H1 (cell line): ENCODE data around the gene ITGAV. TPM values are rescaled to one million over a fixed set of nuclear protein-coding genes. Genes with fewer than 3 reads are reported as not detected.

ENCODE experiments used
- POLR2AphosphoS5 ChIP-seq: IDR thresholded peaks from 2 replicates; pipeline ENCODE4 v1.6.1; 2011; ENCODE audit warnings: low read depth, low read length
- RNF2 ChIP-seq: fragments of 200-900, 300-1000 bp; sonication (generic); IDR thresholded peaks from 2 replicates; pipeline ENCODE4 v1.7.1; 2016; ENCODE audit warnings: borderline replicate concordance, low read depth, mild to moderate bottlenecking, antibody characterized with exemption, low read length; ENCODE audit not compliant: poor library complexity, severe bottlenecking; ENCODE audit errors: missing control alignments
- SP4 ChIP-seq: IDR thresholded peaks from 2 replicates; pipeline ENCODE4 v1.6.1; 2012; ENCODE audit warnings: low read length, inconsistent platforms
- polyA plus RNA-seq, 7 experiments: library from polyadenylated mRNA; depleted of rRNA in 3 of 7; stranded (reverse) in 5 of 7; unstranded in 2 of 7; fragments of >200 nt in 5 of 7; fragments of 200-250 nt in 2 of 7; gene quantifications; 1 replicate in 5 of 7; 2 replicates in 1 of 7; 4 replicates in 1 of 7; pipeline versions ENCODE4 v1.2.1 to v1.2.3, GENCODE V29; 2011 to 2013; ENCODE audit warnings: missing spikeins in 2 of 7, mixed read lengths in 2 of 7
- total RNA-seq: library from RNA; stranded (reverse); fragmentation: NEBNext Ultra II Directional; extraction: Animal tissue kit (Norgen Biotek cat#: 25700); gene quantifications from 2 replicates; pipeline ENCODE4 v1.2.1, GENCODE V29; 2021
- TF ChIP-seq, protein P1 (sequence below): fragments of 300-600 bp; sonication (generic); IDR thresholded peaks from 2 replicates; pipeline ENCODE4 v1.7.1; 2012; ENCODE audit warnings: low read length, moderate library complexity, mild to moderate bottlenecking, inconsistent platforms; ENCODE audit not compliant: insufficient replicate concordance

The ITGAV gene
- total and polyA plus RNA-seq, 2 of the 8 experiments (the other 6 are each of a cell fraction or from before 2014, with no cell fraction given) = 11.7 to 42.4 TPM

DNA sequence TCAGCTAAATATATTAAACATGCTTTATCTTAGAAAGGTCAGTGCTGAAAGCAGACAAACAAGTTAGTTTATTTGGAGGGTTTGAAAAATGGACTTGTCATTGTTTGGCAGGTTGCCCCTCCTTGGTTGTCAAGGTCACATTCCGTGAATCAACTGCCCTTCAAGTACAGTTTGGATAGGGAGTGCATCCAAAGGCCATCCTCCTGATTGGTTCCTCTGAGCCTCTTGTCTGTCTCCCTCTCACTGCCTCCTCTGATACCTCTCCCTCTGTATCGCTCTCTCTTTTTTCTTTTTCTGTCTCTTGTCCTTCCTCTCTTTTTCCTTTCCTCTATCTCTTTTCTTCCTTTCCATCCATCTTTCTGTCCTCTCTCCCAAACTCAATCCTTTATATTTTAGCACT, 5.4 kb downstream of the ITGAV start (continued):
- TF ChIP-seq, protein P1, sequence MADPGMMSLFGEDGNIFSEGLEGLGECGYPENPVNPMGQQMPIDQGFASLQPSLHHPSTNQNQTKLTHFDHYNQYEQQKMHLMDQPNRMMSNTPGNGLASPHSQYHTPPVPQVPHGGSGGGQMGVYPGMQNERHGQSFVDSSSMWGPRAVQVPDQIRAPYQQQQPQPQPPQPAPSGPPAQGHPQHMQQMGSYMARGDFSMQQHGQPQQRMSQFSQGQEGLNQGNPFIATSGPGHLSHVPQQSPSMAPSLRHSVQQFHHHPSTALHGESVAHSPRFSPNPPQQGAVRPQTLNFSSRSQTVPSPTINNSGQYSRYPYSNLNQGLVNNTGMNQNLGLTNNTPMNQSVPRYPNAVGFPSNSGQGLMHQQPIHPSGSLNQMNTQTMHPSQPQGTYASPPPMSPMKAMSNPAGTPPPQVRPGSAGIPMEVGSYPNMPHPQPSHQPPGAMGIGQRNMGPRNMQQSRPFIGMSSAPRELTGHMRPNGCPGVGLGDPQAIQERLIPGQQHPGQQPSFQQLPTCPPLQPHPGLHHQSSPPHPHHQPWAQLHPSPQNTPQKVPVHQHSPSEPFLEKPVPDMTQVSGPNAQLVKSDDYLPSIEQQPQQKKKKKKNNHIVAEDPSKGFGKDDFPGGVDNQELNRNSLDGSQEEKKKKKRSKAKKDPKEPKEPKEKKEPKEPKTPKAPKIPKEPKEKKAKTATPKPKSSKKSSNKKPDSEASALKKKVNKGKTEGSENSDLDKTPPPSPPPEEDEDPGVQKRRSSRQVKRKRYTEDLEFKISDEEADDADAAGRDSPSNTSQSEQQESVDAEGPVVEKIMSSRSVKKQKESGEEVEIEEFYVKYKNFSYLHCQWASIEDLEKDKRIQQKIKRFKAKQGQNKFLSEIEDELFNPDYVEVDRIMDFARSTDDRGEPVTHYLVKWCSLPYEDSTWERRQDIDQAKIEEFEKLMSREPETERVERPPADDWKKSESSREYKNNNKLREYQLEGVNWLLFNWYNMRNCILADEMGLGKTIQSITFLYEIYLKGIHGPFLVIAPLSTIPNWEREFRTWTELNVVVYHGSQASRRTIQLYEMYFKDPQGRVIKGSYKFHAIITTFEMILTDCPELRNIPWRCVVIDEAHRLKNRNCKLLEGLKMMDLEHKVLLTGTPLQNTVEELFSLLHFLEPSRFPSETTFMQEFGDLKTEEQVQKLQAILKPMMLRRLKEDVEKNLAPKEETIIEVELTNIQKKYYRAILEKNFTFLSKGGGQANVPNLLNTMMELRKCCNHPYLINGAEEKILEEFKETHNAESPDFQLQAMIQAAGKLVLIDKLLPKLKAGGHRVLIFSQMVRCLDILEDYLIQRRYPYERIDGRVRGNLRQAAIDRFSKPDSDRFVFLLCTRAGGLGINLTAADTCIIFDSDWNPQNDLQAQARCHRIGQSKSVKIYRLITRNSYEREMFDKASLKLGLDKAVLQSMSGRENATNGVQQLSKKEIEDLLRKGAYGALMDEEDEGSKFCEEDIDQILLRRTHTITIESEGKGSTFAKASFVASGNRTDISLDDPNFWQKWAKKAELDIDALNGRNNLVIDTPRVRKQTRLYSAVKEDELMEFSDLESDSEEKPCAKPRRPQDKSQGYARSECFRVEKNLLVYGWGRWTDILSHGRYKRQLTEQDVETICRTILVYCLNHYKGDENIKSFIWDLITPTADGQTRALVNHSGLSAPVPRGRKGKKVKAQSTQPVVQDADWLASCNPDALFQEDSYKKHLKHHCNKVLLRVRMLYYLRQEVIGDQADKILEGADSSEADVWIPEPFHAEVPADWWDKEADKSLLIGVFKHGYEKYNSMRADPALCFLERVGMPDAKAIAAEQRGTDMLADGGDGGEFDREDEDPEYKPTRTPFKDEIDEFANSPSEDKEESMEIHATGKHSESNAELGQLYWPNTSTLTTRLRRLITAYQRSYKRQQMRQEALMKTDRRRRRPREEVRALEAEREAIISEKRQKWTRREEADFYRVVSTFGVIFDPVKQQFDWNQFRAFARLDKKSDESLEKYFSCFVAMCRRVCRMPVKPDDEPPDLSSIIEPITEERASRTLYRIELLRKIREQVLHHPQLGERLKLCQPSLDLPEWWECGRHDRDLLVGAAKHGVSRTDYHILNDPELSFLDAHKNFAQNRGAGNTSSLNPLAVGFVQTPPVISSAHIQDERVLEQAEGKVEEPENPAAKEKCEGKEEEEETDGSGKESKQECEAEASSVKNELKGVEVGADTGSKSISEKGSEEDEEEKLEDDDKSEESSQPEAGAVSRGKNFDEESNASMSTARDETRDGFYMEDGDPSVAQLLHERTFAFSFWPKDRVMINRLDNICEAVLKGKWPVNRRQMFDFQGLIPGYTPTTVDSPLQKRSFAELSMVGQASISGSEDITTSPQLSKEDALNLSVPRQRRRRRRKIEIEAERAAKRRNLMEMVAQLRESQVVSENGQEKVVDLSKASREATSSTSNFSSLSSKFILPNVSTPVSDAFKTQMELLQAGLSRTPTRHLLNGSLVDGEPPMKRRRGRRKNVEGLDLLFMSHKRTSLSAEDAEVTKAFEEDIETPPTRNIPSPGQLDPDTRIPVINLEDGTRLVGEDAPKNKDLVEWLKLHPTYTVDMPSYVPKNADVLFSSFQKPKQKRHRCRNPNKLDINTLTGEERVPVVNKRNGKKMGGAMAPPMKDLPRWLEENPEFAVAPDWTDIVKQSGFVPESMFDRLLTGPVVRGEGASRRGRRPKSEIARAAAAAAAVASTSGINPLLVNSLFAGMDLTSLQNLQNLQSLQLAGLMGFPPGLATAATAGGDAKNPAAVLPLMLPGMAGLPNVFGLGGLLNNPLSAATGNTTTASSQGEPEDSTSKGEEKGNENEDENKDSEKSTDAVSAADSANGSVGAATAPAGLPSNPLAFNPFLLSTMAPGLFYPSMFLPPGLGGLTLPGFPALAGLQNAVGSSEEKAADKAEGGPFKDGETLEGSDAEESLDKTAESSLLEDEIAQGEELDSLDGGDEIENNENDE = no peak
- TF ChIP-seq SP4 = no peak
- no peak for TF ChIP-seq POLR2AphosphoS5
- no peak for TF ChIP-seq RNF2
